GM19025 (cell line): ENCODE data around the gene ANKRD39.
"Not testable (repeated sequence)": the region's sequence is repeated elsewhere in the genome, so short reads cannot be mapped to it uniquely, and the experiment has no call there.

Experiments used
- ATAC-seq: cut with Tn5 transposase; IDR thresholded peaks from one replicate; pipeline ENCODE4 v1.9.1; 2021; ENCODE audit warnings: mild to moderate bottlenecking, low read depth, moderate library complexity; ENCODE audit not compliant: unreplicated experiment

The ANKRD39 gene

DNA sequence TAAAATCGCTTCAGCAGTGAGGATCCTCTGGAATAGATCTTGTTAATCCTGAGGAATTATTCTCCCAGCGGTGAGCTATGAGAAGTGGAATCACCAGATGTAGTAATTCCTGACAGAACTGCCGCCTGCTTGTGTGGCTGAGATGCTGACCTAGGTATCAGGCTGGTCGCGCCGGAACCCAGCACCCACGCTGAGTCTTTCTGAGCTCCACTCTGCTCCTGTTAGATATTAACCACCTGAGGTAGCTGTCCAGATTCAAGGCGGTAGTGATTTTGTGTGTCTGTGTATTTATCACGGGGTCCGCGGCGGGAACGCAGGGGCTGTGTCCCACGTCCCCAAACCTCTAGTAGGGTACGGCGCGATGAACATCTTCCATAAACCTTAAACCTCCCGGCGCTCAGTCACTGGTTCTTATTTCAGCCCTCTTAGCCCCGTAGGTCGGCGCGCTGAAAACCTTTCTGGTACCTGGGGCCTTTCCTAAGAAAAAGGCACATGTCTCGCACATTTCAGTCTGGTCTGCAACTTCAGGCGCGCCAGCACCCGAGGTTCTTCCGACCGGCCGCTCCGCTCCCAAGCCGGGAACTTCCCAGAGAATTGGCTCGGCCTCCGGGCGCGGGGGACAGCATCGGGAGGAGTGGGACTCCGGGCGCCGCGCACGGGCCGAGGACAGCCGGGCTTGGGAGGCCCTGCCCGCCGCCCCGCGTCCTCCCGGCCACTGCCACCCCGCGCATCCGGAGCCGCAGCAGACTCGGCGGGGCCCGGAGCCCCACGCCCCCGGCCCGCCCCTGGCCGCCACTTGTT lies 42.3 kb downstream of the ANKRD39 start:
- no peak for ATAC-seq

DNA sequence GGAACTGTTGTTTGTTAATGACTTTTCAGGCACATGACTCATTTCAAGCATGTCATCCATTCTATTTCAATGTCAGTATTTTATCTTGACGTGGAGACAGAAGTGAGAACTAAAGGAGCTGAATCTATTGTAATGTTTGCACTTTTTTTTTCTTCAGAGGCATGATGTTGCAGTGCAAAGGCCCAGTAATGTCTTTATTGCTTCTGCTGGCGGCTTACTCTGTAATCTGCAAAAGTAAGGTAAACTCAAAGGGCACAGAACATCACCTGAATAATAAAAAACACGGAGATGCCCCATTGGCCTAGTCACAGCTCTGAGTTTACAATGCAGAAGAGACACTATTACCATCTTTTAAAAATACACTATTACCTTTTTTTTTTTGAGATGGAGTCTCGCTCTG lies 44.2 kb downstream of the ANKRD39 start:
- ATAC-seq, result no peak

DNA sequence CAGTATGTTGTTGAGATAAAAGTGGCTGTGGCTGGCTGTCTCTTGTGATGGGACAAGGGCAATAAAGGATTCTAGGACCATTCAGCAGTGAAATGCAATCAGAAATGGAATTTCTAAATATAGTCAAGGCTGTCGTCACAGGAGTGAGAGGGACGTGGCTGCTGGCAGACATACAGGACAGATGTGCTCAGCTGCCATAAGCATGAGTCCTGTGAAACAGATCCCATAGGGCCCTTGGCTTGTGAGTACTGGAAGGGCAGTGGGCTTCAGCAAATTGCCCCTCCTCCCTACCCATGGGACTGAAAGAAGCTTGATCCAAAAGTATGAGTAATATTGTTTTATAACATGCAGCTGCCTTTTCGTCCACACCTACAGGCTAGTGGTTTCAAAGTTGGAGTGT lies 45.9 kb downstream of the ANKRD39 start:
- ATAC-seq, result no peak

DNA sequence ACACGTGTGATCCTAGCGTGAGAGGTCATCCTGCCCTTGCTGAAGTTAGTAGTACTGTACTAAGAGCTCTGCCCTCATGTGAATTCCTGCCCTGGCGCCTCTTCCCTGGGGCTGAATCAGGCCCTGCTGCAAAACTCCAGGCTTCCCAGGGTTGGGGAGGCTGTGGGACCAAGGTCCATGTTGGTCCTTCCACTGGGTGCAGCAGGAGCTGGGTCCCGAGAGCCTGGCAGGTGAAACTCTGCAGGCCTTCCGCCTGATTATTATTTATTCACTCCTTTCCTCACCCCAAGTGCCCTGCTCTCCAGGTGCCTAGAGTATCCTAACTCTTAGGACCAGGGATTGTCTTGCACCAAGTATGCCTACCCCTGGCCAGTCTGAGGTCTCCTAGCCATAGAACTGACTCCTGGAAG lies 47.0 kb downstream of the ANKRD39 start:
- no peak for ATAC-seq

DNA sequence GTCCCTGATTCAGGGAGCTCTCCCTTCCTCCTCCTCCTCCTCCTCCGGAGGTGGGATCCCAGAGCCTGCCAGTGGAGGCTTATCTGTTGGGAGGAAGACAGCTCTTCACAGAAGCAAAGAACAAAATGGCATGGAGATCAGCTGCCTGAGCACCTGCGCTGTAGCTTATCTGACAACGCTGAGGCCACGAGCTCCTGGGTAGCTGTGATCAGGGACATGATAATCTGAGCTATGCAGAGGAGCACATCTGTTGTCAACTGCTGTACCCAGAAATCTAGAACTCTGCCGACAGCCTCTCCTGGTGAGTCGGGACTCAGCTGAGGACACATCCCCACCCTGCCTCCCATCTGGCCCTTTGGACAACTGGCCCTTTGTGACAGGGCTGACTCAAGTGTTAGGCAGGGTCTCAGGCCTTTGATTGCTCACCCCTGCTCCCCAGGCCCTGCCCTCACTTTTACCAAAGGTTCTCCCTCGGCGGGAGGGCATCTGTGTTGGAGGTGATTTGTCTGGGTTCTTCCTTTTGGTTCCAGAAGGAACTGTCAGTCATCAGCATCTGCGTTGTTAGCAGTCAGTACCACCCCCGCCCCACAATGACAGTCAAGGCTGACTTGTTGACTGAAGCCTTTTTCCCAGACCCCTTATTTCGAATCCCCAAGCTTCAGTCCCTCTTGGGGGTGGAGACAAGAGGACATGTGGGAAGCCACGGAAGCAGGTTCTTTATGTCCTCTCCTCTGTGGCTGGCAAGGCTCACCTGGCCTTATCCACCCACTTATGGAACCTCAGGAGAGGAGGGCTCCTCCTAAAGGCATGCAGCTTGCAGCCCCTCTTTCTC lies 47.6 kb downstream of the ANKRD39 start:
- no peak for ATAC-seq

DNA sequence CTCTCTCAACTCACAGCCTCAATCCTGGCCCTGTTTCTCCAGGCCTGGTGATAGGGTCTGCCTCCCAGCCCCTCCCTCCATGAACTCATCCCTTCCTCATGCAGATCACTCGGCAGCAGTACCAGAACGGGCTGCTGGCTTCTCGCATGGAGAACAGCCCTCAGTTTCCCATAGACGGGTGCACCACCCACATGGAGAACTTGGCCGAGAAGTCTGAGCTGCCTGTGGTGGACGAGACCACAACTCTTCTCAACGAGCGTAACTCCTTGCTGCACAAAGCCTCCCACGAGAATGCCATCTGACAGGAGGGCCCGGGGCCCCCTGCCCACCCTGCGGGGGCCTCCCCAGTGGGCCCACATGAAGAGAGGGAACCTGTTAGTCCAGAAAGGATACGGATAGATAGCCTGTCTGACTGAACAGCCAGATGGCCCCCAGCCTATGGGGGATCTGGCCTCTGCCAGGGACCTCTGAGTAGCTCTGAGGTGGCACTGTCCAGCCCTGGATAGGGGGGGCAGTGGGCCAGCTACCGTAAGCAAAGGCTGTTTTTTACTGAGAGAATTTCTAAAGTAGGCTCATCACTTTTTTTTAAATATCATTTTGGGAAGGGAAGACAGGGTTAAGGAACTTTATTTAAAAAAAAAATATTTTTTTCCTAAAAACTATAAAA lies 48.5 kb downstream of the ANKRD39 start:
- no peak for ATAC-seq

DNA sequence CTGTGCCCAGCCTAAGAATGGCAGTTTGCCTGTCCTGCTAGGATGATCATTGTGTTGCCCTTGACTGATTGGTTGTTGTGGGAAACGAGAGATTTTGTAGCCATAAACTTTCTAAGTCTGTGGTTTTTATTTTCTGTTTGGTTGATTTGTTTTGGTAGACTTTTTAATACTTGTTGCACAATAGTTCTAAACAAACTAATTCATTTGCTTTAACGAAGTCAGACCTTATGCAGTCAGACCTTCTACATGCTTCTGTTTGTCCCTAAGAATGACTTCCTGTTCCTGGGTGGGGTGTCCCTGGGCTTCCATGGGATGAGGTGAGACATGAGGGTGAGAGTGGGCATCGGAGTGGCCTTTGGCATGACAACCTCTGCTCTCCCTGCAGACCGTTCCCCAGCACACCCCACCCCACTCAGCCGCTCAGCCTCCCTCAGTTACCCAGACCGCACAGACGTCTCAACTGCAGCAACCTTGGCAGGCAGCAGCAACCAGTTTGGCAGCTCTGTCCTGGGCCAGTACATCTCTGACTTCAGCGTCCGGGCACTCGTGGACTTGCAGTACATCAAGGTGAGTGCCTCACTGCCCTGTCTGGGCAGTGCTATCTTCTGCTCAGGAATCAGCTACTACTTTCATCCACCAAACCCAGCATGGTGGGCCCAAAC lies 49.5 kb downstream of the ANKRD39 start:
- ATAC-seq, result no peak

DNA sequence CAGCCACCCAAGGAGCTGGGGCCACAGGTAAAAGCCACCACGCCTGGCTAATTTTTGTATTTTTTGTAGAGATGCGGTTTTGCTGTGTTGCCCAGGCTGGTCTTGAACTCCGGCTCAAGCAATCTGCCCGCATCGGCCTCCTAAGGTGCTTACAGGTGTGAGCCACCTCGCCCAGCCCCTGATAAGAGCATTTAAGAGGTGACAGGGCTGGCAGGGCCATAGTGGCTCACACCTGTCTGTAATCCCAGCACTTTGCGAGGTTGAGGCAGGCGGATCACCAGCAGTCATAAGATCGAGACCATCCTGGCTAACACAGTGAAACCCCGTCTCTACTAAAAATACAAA lies 50.7 kb downstream of the ANKRD39 start:
- ATAC-seq, result no peak

DNA sequence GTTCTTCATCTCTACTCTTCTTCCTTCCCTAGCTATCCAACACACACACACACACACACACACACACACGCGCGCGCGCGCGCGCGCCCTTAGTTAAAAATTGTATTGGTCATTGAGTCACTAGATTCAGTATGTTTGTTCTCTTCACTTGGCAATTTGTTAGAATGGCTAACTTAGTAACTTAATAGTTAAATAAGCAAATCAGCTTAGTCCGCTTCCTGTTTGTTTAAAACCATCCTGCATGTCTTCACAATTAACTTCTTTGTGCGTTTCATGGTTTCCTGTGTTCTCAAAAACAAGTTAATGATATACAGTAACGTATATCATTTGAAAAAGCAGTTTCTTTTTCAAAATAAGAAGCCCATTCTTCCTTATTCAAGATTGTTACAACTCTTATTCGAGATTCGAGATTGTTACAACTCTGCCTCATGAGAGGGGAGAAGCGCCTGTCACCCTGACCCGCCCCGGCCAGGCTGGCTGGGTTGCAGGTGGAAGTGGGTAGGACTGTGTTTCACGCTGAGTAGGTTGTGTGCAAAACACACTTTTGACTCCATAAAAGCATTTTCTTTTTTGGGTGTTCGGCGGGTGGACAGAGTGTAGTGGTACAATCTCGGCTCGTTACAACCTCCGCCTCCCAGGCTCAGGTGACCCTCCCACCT lies 51.2 kb downstream of the ANKRD39 start:
- peak; percentile 56 for ATAC-seq

DNA sequence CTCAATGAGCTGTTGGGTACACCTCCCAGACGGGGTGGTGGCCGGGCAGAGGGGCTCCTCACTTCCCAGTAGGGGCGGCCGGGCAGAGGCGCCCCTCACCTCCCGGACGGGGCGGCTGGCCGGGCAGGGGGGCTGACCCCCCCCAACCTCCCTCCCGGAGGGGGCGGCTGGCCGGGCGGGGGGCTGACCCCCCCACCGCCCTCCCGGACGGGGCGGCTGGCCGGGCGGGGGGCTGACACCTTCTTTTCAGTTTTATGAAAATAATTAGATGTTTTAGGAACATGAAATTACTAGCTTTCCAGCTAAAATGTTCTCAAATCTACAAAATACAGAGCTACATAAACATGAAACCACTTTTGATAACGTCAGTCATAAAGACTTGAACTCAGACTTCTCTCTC lies 51.9 kb downstream of the ANKRD39 start:
- ATAC-seq, result not testable (repeated sequence)

DNA sequence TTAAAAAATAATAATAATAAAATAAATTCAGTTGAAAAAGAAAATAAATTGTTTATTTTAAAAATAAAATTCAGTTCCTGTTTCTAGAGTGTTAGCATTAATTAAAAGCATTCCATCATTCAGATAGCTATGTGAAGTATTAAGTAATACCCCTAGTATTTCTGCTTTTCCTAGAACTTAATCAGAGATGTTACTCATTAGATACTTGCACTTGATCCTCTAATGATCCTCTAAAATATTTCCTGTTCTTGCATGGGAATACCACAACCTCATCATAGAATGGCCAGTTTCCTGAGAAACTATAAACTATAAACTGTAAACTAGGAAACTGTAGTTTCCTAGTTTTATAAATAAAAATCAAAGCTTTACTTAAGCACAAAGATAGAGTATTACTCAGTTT lies 52.8 kb downstream of the ANKRD39 start:
- no peak for ATAC-seq

DNA sequence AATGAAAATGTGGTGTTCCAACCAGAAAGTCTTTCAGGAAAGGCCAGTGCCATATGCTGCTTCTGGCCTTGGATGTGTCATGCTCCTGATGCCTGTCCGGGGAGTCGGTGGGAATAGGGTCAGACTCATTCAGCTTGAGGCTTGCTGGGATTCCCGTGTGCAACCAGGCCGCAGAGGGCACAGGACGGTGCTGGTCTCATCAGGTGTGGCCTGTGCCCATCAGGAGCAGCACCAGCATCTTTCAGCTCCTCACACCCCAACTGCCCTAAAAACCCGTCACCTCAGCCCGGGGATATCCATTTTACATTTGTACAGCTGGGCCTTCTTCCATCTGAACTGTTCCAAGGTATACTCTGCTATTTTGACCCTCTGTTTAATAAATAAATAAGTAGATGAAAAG lies 55.1 kb downstream of the ANKRD39 start:
- no peak for ATAC-seq

DNA sequence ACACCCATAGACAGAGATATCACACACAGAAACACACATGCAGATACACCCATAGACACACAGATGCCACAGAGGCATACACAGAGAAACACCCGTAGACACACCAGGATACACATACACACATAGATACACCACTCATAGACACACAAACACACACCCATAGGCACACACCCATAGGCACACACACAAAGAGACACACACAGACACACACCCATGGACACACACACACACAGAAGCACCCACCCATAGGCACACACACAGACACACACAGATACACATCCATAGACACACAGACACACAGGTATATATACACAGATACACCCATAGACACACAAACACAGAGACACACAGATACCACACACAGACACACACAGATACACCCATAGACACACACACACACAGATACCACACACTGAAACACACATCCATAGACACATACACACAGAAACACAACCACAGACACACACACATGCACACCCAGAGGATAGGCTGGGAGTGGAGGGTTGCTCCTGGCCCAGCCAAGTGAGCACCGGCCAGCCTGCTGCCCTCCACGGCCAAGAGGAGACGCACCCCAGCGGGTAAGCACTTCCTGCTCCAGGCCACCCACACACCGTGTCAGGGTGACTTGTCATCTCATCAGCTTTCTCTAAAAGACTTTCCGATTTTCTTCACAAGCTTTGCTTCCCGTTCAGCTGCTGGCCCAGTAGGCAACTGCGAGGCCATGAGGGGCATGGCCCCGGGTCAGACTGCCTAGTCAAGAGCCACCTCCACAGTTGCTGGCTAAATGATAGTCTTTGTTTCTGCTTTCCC lies 55.8 kb downstream of the ANKRD39 start:
- ATAC-seq, result no peak

DNA sequence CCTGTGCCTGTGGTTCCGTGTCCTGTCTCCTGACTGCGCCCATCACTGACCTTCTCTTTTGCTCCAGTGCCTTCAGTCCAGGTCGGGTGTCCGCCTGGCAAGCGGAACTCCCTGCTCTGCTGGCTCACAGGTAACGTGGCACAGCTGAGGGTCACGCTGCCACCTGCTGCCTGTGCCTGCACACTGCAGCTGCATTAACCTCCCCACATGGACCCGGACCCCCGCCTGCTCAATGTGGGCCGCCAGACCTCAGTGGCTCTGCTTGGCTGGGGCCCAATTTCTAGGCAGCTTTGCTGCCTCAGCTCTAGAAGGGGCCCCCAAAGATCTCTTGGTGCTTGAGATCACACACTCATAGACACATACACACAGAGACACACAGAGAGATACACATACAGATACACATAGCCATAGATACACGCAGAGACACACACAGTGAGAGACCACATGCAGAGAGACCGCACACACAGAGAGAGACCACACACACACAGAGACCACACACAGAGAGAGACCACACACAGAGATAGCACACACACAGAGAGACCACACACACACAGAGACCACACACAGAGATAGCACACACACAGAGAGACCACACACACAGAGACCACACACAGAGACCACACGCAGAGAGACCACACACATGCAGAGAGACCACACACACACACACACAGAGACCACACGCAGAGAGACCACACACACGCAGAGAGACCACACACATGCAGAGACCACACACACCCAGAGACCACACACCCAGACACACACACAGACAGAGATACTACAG lies 56.6 kb downstream of the ANKRD39 start:
- peak; percentile 79 for ATAC-seq

DNA sequence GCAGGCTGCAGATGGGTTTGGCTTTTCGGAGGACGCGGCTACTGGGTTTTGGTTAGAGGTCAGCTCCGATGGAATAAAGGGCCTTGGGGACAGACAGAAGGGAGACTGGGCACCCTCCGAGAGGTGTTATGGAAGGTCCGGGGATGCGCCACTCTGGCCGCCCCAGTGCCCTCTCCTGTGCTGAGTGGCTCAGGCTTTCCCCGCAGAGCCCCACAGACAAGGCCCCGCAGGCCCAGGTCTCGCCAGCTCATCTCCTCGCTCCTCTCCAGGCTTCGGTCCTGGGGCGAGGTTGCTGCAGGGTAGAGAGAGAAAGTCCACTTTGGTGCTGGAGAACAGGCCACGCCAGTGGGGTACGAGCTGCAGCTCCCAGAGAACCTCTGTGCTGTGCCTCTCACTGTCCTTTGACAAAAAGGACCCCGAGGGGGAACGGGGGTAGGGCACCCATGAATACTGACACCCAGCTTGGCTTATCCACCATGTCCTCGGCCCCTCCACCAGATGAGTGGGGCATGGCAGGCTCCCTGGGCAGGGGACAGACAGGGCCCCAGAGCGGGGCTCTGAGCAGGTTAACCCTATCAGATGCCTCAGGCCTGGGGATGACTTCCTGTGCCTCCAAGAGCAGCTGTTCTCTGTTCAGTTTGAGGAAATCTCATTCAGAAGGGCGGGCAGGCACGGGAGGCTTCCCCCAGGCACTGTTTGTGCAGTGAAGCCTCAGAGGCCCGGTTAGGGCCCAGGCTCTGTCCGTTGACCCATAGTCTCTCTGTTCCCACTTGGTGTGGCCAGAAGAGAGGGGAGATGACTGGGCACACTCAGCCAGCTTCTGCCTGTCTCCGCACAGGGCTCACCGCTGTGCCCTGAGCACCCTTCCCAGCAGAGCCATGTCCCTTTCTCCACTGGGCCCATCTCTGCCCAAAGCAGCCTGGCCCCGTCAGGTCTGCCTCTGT lies 57.5 kb downstream of the ANKRD39 start:
- ATAC-seq, result peak; percentile 18

DNA sequence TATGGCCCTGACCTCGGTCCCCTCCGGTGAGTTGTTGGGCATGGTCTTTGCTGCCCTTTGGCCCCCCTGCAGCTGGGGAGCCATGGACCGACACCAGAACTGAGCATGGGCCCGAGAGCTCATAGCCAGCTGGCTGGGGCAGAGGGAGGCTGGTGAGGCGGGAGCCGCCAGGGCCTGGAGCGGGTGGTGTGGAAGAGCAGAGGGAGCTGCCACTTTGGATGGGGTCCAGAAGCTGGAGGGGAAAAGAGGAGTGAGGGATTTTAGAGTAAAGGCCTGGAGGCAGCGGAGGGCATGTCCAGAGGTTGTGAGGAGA lies 58.2 kb downstream of the ANKRD39 start:
- ATAC-seq, result no peak

DNA sequence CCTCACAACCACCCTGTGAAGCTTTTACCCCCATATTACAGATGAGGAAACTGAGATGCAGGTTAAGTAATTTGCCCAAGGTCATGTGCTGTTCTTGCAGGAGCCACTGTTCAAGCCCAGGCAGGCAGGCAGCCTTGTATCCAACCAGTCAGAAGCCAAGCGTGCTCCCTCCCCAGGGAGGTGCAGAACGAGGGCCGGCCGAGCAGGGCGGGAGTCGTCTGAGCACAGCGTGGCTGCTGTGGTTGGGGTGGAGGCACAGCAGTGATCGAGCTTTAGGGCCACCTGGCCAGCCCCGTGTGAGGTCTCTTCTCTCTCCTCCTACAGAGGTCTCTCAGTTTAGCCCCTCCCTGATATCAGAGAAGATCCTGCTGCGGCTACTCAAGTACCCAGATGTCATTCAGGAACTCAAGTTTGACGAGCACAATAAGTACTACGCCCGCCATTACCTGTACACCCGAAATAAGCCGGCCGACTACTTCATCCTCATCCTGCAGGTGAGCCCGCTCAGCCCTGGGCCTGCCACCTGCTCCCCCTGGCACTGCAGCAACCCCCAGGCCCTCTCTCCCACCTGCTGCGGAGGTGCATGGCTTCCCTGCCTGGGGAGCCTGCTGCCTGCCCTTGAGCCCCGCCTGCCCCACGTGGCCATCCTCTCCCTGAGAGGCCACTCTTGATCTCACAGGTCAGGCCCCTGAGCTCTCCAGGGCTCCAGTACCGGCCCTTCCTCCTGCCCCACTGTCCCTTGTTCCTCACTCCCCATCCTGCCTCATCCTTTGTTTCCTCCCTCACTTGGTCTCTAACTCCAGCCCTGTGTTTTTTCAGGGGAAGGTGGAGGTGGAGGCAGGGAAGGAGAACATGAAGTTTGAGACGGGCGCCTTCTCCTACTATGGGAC lies 58.8 kb downstream of the ANKRD39 start:
- no peak for ATAC-seq
